ENCODE measurements around the gene LCN2.
A peak's percentile ranks its signal among the peaks of the same experiment; 100 is the strongest.
"Not testable (repeated sequence)": the region's sequence is repeated elsewhere in the genome, so short reads cannot be mapped to it uniquely, and the experiment has no call there.

Gene LCN2

GRCh38 chr9:128127568-128127989 lies 21.7 kb upstream of the LCN2 start, which contains the start of gene PTGES2:
PTGES2 (minus strand) TSS chr9:128127729; CDS start chr9:128127717, 12 bp downstream.
- DNase-seq (ENCODE audit: low read depth in 3 of 3, low spot score in 1 of 3): peak; percentile 44 to 71 (median 57)

- DNase-seq (ENCODE audit: low read depth in 3 of 3, low spot score in 1 of 3): peak; percentile 66 to 78 (median 68)
Observed at GRCh38 chr9:128127990-128128835, 21.0 kb upstream of the LCN2 start.

- no peak for DNase-seq (ENCODE audit: low read depth in 3 of 3, low spot score in 1 of 3)
Observed at GRCh38 chr9:128128836-128129590, 20.2 kb upstream of the LCN2 start.

GRCh38 chr9:128129976-128130590 lies 19.2 kb upstream of the LCN2 start:
- DNase-seq (ENCODE audit: low read depth in 3 of 3, low spot score in 1 of 3): peak in 2 of 3 donors; percentile 10 to 39

GRCh38 chr9:128130651-128131050 lies 18.6 kb upstream of the LCN2 start:
- DNase-seq (ENCODE audit: low read depth in 3 of 3, low spot score in 1 of 3): not testable (repeated sequence)

GRCh38 chr9:128131346-128131745 lies 17.9 kb upstream of the LCN2 start:
- not testable (repeated sequence) for DNase-seq (ENCODE audit: low read depth in 3 of 3, low spot score in 1 of 3)

- not testable (repeated sequence) for DNase-seq (ENCODE audit: low read depth in 3 of 3, low spot score in 1 of 3)
Observed at GRCh38 chr9:128132139-128132538, 17.1 kb upstream of the LCN2 start.

- not testable (repeated sequence) for DNase-seq (ENCODE audit: low read depth in 3 of 3, low spot score in 1 of 3)
Observed at GRCh38 chr9:128135561-128135960, 13.7 kb upstream of the LCN2 start.

GRCh38 chr9:128136816-128137793 lies 12.1 kb upstream of the LCN2 start:
- no peak for DNase-seq (ENCODE audit: low read depth in 3 of 3, low spot score in 1 of 3)

GRCh38 chr9:128138001-128138400 lies 11.3 kb upstream of the LCN2 start:
- no peak for DNase-seq (ENCODE audit: low read depth in 3 of 3, low spot score in 1 of 3)

- DNase-seq (ENCODE audit: low read depth in 3 of 3, low spot score in 1 of 3): no peak
Observed at GRCh38 chr9:128139621-128140020, 9.6 kb upstream of the LCN2 start.

- DNase-seq (ENCODE audit: low read depth in 3 of 3, low spot score in 1 of 3): no peak
Observed at GRCh38 chr9:128141604-128142003, 7.6 kb upstream of the LCN2 start.

- no peak for DNase-seq (ENCODE audit: low read depth in 3 of 3, low spot score in 1 of 3)
Observed at GRCh38 chr9:128142061-128142460, 7.2 kb upstream of the LCN2 start.

- no peak for DNase-seq (ENCODE audit: low read depth in 3 of 3, low spot score in 1 of 3)
Observed at GRCh38 chr9:128142596-128142995, 6.7 kb upstream of the LCN2 start.

- DNase-seq (ENCODE audit: low read depth in 3 of 3, low spot score in 1 of 3): no peak
Observed at GRCh38 chr9:128143525-128144238, 5.6 kb upstream of the LCN2 start.

- DNase-seq (ENCODE audit: low read depth in 3 of 3, low spot score in 1 of 3): no peak
Observed at GRCh38 chr9:128144239-128145181, 4.7 kb upstream of the LCN2 start.

GRCh38 chr9:128145536-128145935 lies 3.7 kb upstream of the LCN2 start:
- no peak for DNase-seq (ENCODE audit: low read depth in 3 of 3, low spot score in 1 of 3)

- no peak for DNase-seq (ENCODE audit: low read depth in 3 of 3, low spot score in 1 of 3)
Observed at GRCh38 chr9:128145951-128146351, 3.3 kb upstream of the LCN2 start.

Measured in stimulated activated CD4-positive, alpha-beta T cell treated with anti-CD3 and anti-CD28 coated beads, TNF-alpha, amount 100 ng/mL, for 1 hour (primary cell).